ENCODE data around the gene C2orf92. TPM values are rescaled to one million over a fixed set of nuclear protein-coding genes. Genes with fewer than 3 reads are reported as not detected.

Gene C2orf92
- total RNA-seq, result 1 to 10 TPM; 8.3 TPM

DNA sequence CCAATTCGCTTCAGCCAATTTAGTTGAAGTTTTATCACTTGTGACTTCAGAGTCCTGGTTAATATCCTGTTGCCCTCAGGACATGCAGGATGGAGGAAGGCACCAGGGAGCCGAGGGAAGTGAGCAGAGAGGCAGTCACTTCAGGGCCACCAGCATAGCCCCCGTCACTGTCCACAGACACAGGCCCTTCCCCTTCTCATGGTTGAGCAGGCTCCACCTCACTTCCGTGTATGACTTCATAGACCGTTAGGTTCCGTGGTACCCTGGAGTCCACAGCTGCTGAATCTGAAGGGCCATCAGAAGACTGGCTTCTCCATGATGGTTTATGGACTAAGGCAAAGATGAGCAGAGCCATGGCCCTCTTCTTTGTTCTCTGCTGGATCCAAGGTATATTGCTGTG, at the start of gene C2orf92:
Gene C2orf92 (plus strand): TSS at position 266 of the 400 bp plus-strand sequence. CDS start 76 bp downstream, at position 342.

DNA sequence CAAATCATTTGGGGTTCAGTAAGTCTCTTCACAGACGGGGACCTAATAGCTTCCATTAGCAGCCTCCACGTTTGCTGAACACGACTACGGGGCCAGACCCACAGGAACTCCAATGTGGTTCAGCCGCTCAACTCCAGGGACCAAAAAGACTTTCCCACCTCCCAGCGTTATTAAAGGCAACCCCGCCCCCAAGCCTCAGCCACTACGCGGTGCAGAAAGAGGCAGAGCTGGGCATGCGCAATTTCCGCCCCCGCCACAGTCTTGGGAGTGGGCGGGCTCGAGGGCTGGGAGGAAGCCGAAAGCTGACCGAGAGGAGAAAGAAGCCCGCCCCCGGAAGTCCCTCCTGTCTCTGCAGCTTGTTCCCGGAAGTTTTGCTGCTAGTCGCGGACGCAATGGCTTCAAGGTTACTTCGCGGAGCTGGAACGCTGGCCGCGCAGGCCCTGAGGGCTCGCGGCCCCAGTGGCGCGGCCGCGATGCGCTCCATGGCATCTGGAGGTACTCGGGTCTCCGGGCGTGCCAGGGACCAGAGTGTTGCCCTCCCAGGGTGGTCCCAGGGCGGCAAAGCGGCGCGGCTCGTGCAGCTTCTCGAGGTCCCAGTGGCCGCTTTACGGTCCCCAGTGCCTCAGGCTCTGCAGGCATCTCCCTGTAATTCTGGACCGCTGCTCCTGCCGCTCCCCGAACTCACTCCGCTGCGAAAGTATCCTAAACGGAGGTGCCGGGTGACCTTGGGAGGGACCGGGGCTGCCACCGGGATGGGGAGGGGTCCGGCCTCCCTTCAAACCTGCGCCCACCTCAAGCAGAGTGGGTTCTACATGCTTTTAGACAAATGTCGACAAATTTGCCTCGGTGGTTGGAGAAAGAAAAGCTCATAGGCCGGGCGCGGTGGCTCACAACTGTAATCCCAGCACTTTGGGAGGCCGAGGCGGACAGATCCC, 23.6 kb upstream of the C2orf92 start, which contains the start of gene COX5B:
Gene COX5B (plus strand): TSS at position 368 of the 935 bp plus-strand sequence. CDS start 25 bp downstream, at position 393.

DNA sequence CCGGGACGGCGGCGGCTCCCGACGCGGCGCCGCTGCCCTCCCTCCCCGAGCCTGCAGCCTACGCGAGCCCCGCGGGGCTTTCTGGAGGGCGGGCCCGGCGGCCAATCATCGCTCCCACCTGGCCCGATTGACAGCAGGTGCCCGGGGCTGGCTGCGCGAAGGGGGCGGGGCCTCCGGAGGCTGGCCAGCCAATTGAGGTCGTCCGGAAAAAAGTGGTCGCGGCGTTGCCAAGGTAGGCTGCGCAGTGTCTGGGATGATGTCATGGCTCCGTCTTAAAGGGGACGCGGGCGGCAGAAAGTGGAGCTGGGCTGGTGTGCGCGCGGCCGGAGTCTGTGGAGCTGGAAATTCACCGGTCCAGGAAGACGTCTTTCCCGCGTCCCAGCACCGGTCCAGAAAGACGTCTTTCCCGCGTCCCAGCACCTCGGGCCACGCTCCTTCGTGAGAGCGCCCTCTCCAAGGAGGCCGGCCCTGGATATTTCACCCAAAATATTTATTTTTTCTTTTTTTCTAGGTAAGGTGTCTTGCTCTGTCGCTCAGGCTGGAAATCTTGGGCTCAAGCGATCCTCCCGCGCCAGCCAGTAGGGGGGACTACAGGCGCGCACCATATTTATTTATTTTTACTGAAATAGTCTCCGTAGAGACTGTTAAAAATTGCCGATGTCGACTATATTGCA, 5.4 kb upstream of the C2orf92 start, which contains the start of gene ACTR1B:
Gene ACTR1B (minus strand): TSS at position 83 of the 674 bp plus-strand sequence. CDS start 154 bp downstream, outside the sequence.

DNA sequence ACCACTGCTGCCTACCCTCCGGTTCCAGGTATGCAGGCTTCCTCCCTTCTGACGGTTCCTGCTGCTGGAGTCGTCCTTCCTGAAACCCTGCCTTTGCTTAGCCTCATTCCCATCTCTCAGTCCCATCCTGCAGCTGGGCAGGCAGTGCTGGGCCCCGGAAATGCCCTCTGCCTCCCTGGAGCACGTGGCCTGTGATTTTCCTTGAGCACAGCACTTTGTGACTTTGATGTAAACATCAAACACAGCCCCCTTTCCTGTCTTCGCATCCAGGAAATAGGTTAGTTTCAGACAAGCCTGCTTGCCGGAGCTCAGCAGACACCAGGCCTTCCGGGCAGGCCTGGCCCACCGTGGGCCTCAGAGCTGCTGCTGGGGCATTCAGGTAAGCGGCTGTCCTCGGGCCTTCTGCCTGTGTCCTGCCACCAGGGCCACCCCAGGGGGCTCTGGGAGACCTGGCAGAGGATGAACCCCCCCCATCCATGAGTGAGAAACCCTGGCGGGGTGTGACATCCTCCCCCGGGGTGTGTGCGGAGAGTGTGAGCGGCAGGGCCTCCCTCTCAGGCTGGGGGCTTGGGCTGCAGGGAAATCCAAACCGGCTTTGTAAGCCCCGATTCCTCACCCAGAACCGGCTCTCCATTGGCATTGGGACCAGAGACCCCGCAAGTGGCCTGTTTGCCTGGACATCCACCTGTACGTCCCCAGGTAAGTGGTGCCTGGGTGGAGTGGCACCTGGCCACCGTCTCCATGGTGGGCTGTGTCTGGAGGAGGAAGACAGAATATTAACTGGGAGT, 44.0 kb downstream of the C2orf92 start, which contains the start of gene ZAP70:
Gene ZAP70 (plus strand): TSS at position 281 of the 788 bp plus-strand sequence. CDS start 10,461 bp downstream, outside the sequence.

Other genes with a start within 250 kb of the C2orf92 start
- 10 to 100 TPM; 50.6 to 52.1 TPM for gene ANKRD36B, start 79.8 kb upstream of the C2orf92 start, total RNA-seq
- gene COX5B, start 23.7 kb upstream of the C2orf92 start, total RNA-seq, result 100 to 1,000 TPM; 160 to 168 TPM
- 10 to 100 TPM; 84.6 to 86.8 TPM for gene ACTR1B, start 5.7 kb upstream of the C2orf92 start, total RNA-seq
- gene ZAP70, start 43.9 kb downstream of the C2orf92 start, total RNA-seq, result 100 to 1,000 TPM; 303 to 304 TPM

Data from activated naive CD4-positive, alpha-beta T cell treated with anti-CD3 and anti-CD28 coated beads, Interleukin-2, amount 10 ng/mL, durations not matched to agents 5 hours and 36 hours (primary cell).